ENCODE data around the gene KIF6.

Gene KIF6

DNA sequence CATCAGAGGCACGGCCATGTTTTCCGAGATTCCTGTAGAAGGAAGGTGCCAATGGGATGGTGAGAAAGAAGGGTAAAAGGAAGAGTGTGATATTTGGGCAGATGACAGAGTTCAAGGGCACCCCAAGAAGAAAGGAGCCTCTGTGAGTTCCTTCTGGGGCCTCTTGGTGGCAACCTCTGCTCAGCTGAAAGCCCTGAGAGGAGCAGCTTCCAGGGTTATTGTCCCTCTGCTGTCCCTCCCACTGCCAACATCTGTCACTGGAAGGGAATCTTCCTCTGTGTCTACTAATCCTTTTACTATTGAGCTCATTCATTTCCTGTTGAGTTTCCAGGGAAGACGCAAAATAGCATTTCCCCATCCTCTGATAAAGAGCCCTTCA is 362.7 kb downstream of the KIF6 start:
- Histone ChIP-seq H2AFZ (ENCODE audit: low read length) (no peak overlapping the region), H3K36me3 (ENCODE audit: insufficient read depth, low read length) (no peaks in the 10 kb centered on the region)

GRCh38 chr6:39361657-39362486 is 363.3 kb downstream of the KIF6 start:
- H3K27ac ChIP-seq (ENCODE audit: low read depth, low read length, poor library complexity, severe bottlenecking), result no peak overlapping the region
- no peak overlapping the region for H3K4me2 ChIP-seq (ENCODE audit: low read length)

More for the DNA sequence above, 362.7 kb downstream of the KIF6 start:
- H3K4me1 ChIP-seq (ENCODE audit: insufficient read depth, low read length, severe bottlenecking), result no peaks in the 10 kb centered on the region
- H3K9me3 ChIP-seq (ENCODE audit: low read length), result no peaks in the 10 kb centered on the region
- TF ChIP-seq, protein P1, sequence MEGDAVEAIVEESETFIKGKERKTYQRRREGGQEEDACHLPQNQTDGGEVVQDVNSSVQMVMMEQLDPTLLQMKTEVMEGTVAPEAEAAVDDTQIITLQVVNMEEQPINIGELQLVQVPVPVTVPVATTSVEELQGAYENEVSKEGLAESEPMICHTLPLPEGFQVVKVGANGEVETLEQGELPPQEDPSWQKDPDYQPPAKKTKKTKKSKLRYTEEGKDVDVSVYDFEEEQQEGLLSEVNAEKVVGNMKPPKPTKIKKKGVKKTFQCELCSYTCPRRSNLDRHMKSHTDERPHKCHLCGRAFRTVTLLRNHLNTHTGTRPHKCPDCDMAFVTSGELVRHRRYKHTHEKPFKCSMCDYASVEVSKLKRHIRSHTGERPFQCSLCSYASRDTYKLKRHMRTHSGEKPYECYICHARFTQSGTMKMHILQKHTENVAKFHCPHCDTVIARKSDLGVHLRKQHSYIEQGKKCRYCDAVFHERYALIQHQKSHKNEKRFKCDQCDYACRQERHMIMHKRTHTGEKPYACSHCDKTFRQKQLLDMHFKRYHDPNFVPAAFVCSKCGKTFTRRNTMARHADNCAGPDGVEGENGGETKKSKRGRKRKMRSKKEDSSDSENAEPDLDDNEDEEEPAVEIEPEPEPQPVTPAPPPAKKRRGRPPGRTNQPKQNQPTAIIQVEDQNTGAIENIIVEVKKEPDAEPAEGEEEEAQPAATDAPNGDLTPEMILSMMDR (IDR thresholded peaks at IDR 0.05; ENCODE audit: low read length), result no peak
- no peak for TF ChIP-seq EZH2 (IDR thresholded peaks at IDR 0.05; ENCODE audit: borderline replicate concordance, low read length)
- H3K4me2 ChIP-seq (ENCODE audit: low read length), result no peak overlapping the region
- no peak overlapping the region for H3K27ac ChIP-seq (ENCODE audit: low read depth, low read length, poor library complexity, severe bottlenecking)
- no peak overlapping the region for H3K9ac ChIP-seq (ENCODE audit: low read length)
- H3K79me2 ChIP-seq (ENCODE audit: insufficient read depth, low read length), result no peaks in the 10 kb centered on the region
- no peaks in the 10 kb centered on the region for H3K27me3 ChIP-seq (ENCODE audit: insufficient read depth, low read length)
- no peaks in the 10 kb centered on the region for H3F3A ChIP-seq (ENCODE audit: insufficient read depth, low read length)
- H4K20me1 ChIP-seq (ENCODE audit: insufficient read depth, low read length), result no peaks in the 10 kb centered on the region
- no peak overlapping the region for H3K4me3 ChIP-seq (ENCODE audit: low read depth, low read length, poor library complexity, severe bottlenecking)
- no peaks in the 10 kb centered on the region for H3K9me2 ChIP-seq (ENCODE audit: low read depth, low read length)

DNA sequence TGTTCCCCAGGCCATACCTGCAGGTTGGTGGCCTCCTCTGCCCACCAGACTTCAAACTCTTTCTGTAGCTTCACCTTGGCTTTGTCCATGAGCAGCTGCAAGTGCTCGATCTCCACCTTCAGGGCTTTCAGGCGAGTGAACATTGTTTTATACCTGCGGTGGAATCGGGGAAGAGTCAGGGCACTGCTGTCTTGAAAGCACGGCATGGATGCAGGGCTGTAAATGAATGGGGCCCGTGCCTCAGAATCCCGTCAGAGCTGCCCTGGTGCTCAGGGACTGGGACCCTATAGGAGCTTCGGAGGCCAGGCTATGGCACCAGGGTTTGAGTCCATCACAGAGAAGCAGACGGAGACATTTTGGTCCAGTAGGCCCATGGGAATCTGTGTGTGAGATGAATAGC is 364.8 kb downstream of the KIF6 start:
- no peak overlapping the region for H3K4me2 ChIP-seq (ENCODE audit: low read length)
- TF ChIP-seq, protein P1 (IDR thresholded peaks at IDR 0.05; ENCODE audit: low read length), result no peak
- TF ChIP-seq EZH2 (IDR thresholded peaks at IDR 0.05; ENCODE audit: borderline replicate concordance, low read length), result no peak
- H3K4me1 ChIP-seq (ENCODE audit: insufficient read depth, low read length, severe bottlenecking), result no peaks in the 10 kb centered on the region
- H3K27ac ChIP-seq (ENCODE audit: low read depth, low read length, poor library complexity, severe bottlenecking), result no peak overlapping the region
- H3K9ac ChIP-seq (ENCODE audit: low read length), result no peak overlapping the region
- H3K4me3 ChIP-seq (ENCODE audit: low read depth, low read length, poor library complexity, severe bottlenecking), result no peak overlapping the region
- no peak overlapping the region for H2AFZ ChIP-seq (ENCODE audit: low read length)
- H3K9me2 ChIP-seq (ENCODE audit: low read depth, low read length), result no peaks in the 10 kb centered on the region
- H3K79me2 ChIP-seq (ENCODE audit: insufficient read depth, low read length), result no peaks in the 10 kb centered on the region
- no peaks in the 10 kb centered on the region for H3K36me3 ChIP-seq (ENCODE audit: insufficient read depth, low read length)
- no peaks in the 10 kb centered on the region for H3F3A ChIP-seq (ENCODE audit: insufficient read depth, low read length)
- H3K9me3 ChIP-seq (ENCODE audit: low read length), result no peaks in the 10 kb centered on the region
- H3K27me3 ChIP-seq (ENCODE audit: insufficient read depth, low read length), result no peaks in the 10 kb centered on the region
- no peaks in the 10 kb centered on the region for H4K20me1 ChIP-seq (ENCODE audit: insufficient read depth, low read length)

More at GRCh38 chr6:39361657-39362486, 363.3 kb downstream of the KIF6 start:
- Histone ChIP-seq H3K9ac (ENCODE audit: low read length) (no peak overlapping the region), H2AFZ (ENCODE audit: low read length) (no peak overlapping the region), H3K9me3 (ENCODE audit: low read length) (no peaks in the 10 kb centered on the region), H3K79me2 (ENCODE audit: insufficient read depth, low read length) (no peaks in the 10 kb centered on the region), H4K20me1 (ENCODE audit: insufficient read depth, low read length) (no peaks in the 10 kb centered on the region), H3F3A (ENCODE audit: insufficient read depth, low read length) (no peaks in the 10 kb centered on the region), H3K9me2 (ENCODE audit: low read depth, low read length) (no peaks in the 10 kb centered on the region), H3K4me1 (ENCODE audit: insufficient read depth, low read length, severe bottlenecking) (no peaks in the 10 kb centered on the region), H3K36me3 (ENCODE audit: insufficient read depth, low read length) (no peaks in the 10 kb centered on the region), H3K4me3 (ENCODE audit: low read depth, low read length, poor library complexity, severe bottlenecking) (no peak overlapping the region), H3K27me3 (ENCODE audit: insufficient read depth, low read length) (no peaks in the 10 kb centered on the region)
- TF ChIP-seq, protein P1 (IDR thresholded peaks at IDR 0.05; ENCODE audit: low read length), result peak; percentile 63
- TF ChIP-seq EZH2 (IDR thresholded peaks at IDR 0.05; ENCODE audit: borderline replicate concordance, low read length), result no peak

Data from OCI-LY1 (cell line).